ENCODE data around the gene UBAP2. TPM values are rescaled to one million over a fixed set of nuclear protein-coding genes. Genes with fewer than 3 reads are reported as not detected.

UBAP2 gene
- total RNA-seq, result 14.9 and 23.3 TPM in 2 replicates

GRCh38 chr9:34048727-34049629 lies at the start of gene UBAP2:
Gene UBAP2, minus strand, starts transcription at chr9:34048887. Its CDS starts 31,739 bp downstream, at chr9:34017148.

Other genes with a start within 250 kb of the UBAP2 start
- 16.1 and 18.5 TPM in 2 replicates for gene UBE2R2, start 231.7 kb downstream of the UBAP2 start, total RNA-seq
- gene DCAF12, start 77.8 kb upstream of the UBAP2 start, total RNA-seq, result 12.0 and 14.6 TPM in 2 replicates
- 23.7 and 24.7 TPM in 2 replicates for gene UBAP1, start 130.2 kb upstream of the UBAP2 start, total RNA-seq